Measurements from ENCODE around the gene CRK.

CRK gene

DNA sequence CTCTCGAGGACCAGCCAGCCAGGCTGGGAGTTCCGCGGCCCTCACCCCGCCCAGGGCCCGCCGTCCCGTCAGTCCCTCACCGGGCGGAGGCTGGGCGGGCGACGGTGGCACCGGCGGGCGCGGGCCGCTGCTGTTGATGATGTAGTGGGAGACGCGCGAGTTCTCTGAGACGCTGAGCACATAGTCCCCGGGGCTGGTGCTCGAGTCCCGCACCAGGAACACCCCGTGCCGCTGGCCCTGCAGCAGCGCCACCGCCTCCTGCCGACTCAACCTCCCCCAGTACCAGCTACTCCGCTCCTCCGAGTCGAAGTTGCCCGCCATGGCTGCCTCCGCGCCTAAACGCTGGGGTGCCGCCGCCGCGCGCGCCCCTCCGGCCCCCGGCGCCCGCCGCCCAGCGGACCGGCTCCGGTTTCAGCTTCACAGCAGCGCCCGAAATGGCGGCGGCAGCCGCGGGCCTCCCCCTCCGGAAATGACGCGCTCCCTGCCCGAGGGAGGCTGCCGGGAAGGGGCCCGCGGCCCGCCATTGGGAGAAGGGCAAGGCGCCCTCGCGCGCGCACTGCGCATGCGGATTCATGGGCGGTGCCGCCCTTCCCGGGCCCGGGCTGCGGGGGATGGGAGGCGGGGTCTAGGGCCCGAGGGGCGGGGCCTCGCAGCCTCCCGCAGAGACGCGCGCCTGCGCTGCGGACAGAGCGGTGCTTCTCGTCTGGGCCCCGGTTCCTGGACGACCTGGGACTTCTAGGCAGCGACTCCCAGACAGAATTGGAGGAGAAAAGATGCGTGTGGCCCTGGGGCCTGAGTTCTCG lies at the start of gene CRK:
Gene CRK (minus strand): TSS at position 436 of the 803 bp plus-strand sequence. CDS start 115 bp downstream, at position 321.
- peak; percentile 98 for DNase-seq

DNA sequence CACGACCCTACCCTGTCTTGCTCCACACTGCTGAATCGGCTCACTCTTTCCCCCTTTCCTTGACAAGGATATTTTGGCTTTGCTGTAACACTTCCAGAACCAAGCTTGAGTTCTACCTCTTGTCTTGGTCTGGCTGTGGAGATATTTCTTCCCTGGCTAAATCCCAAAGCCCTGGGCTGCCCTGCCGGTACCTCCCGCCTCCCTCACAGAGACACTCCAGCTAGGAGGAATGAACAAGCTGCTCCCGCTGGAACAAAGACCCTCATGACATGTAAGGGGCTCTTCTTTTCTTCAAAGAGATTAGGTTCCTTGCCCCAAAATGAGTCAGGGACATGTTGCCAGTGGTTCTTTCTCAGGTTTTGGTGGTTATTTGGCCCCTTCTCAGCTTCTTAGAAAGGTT lies 49.6 kb upstream of the CRK start:
- no peak for DNase-seq

DNA sequence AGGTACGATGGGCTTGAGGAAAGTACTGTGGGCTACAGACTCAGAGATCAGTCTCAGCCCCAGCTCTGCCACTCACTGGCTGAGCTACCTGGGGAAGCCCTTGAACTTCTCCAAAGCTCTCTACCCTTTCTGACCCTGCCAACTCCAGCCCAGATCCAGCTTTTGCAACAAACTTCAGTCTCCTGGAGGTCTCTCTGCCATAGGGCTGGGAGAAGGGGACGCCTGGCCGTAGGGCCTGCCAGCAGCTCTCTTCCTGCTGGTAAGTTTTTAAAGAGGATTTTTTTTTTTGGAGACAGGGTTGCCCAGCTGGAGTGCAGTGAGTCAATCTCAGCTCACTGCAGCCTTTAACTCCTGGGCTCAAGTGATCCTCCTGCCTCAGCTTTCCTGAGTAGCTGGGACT lies 48.8 kb upstream of the CRK start:
- no peak for DNase-seq

DNA sequence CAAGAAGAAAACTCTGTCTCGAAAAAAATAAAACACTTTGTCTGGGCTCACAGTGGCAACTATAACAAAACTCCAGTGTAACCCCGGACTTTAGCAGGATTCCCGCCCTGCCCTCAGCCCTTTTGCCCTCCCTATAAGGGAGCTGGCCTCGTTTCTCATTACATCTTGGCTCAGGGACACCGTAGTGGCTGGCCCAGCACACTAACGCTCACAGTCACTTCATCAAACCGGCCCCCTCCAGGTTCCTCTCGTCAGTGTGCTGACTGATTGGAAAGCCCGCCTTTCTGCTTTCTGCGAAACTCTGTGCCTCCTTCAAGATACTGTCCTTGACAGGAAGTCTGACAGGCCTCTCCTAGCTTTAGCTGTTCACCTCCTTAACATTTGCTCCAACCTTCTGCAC lies 47.7 kb upstream of the CRK start:
- DNase-seq = no peak

DNA sequence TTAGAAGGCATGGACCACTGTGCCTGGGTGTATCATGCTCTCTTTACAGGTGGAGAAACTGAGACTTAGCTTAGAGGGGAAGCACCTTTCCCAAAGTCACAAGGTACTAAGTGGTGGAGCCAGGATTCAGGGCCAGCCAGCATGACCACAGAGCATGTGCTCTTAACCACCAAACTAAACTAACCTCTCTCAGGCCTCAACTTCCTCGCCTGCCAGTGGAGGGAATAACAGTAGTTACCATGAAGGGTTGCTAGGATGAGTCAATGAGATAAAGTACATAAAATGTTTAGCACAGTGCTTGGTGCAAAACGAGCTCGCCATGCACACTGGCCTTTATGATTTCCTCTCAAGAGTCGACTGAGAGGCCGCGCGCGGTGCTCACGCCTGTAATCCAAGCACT lies 42.8 kb upstream of the CRK start:
- DNase-seq = no peak

DNA sequence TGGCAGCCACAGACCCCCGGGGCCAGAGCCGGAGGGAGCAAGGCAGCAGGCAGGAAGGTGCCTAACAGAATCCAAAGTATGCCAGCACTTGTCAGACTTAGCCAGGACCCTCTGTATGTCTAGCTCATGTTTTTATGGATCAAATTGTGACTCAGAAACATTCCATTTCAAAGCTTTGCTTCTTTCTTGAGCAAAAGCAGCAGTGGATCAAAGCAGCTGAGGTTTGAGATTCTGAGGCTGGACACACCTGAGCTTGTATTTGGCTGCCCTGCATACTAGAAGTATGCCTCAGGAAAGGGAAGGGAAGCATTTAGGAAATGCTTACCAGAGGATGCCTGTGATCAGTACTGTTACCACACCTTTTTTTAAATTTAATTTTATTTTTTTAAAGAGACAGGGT lies 42.2 kb upstream of the CRK start:
- no peak for DNase-seq

DNA sequence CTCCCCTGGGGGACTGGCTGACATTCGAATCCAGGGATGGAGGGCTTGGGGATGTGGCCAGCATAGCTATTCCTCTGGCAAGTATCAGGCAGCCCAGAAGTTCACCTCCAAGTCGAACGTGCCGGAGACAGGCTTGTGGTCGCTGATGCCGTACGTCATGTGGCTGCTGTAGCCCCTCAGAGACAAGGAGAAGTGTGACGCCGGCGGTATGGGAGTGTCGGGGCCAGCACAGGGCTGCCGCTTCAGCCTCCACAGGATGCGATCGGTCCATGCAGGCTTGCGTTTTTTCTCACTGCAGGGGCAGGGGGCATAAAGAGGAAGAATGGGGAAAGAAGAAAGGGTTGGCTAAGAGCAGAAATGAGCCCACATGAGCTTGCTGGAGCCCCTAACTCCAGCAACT lies 41.8 kb upstream of the CRK start:
- no peak for DNase-seq

DNA sequence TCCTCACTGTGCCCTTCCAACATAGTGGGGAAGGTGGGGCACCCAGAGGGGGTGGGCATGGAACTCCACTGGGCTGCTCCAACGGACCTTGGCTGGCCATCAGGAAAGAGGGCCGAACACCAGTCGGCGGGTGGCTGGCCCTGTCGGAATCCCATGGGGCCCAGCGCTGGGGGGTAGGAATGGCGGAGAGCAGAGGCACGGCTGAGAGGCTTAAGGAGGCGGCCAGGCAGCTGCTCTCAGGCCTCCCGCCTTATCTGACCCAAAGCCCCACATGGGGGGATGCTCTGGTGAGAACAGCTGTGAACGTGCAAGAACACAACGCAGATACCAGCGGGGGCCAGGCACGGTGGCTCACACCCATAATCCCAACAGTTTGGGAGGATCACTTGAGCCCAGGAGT lies 40.8 kb upstream of the CRK start:
- DNase-seq = no peak

DNA sequence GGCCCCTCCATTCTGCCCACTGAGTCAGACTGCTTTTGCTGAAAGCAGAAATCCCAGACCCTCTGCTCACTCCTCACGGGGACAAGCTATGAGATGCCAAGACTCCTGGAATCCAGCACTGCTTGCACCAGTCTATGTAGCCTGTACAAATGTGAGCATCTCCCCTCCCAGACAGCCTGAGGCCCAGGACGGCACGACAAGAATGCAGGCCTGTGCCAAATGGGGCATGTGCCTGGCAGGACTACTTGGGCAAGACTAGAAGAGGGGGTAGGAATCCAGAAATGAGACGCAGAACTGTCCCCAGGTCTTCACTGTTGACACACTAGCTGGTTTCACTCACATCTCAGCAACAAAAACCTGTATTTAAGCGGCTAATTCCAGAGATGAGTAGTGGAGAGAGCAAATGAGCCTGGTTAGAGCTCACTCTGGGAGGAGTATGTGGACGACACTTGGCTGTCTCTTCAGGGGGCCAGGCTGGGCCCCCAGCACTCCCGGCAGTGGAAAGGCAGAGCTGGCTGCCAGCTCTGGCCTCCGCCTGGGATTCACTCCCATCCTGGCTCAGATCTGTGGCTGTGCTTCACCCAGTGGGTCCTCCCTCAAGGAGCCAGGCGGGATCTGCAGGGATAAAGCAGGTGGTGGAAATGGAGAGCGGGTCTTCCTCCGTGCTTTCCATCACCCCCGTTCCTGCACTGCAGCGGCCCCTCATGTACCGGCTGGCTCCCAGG lies 39.4 kb upstream of the CRK start:
- DNase-seq = no peak

DNA sequence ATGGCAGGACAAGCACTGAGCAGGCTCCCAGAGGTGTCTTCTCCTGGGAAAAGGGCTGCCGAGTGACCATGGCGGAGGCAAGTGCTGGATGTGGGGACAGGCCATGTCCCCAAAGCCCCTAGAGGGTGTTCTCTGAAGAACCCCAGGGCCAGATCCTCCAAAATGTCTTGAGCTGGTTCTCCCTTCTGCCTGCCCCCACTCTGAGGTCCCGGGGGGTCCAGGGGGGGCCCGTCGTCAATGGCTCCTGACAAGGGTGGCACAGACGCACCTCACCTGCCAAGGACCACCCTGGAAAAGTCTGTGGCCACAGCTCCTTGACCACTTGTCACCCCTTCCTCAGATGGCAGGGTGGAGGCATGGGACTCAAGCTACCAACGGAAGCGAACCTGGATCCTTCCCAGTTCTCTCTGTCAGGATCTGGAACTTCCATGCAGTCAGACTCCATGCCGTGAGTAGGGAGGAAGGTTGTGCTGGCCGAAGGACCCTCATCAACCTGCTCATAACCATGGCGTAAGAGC lies 38.8 kb upstream of the CRK start:
- DNase-seq = no peak

DNA sequence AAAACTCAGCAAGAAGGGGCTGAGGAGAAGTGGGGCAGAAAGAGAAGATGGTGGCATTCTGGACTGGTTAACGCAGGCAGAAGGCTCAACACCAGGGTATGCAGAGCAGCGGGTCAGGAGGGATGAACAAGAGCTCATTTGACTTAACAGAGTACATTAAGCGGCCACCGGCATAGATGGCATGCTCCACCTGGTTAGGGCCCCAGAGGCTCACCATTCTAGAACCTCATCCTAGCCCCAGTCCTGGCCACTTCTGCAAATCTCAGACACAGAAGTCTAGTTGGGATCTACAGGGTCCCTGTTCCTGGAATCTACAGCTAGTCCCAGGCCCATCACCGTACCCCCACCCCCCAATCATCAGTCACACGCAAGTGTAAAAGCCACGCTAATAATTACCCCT lies 38.2 kb upstream of the CRK start:
- no peak for DNase-seq

DNA sequence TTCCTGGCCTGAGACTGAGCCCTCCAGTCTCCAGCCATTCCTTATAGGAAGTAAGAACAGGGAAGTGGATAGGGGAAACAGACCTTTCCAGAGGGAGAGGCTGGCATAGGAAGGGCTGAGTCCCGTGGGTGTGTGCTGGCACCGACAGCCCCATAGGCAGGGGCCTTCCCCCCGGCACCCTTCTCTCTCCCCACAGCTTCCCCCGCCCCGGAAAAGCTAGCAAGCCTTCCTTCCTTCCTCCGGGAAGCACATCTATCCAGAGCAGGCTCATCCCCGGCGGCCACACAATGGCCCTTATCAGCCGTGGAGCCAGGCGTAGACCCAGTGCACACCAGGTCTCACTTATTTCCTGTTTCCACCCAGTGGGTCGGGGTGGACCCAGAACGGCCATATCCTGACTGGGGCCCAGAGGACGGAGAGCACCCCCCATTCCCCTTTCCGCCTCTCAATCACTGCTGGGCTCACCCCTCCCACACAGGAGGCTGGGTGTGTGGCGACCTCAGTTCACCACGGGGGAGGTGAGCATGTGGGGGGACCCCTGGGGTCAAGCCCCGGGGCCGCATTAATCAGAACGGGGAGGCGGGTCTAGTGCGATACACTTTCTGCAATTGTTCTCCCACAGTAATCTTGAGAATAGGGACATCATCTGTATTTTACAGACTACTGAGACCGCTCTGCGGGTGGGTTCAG lies 37.4 kb upstream of the CRK start:
- no peak for DNase-seq

DNA sequence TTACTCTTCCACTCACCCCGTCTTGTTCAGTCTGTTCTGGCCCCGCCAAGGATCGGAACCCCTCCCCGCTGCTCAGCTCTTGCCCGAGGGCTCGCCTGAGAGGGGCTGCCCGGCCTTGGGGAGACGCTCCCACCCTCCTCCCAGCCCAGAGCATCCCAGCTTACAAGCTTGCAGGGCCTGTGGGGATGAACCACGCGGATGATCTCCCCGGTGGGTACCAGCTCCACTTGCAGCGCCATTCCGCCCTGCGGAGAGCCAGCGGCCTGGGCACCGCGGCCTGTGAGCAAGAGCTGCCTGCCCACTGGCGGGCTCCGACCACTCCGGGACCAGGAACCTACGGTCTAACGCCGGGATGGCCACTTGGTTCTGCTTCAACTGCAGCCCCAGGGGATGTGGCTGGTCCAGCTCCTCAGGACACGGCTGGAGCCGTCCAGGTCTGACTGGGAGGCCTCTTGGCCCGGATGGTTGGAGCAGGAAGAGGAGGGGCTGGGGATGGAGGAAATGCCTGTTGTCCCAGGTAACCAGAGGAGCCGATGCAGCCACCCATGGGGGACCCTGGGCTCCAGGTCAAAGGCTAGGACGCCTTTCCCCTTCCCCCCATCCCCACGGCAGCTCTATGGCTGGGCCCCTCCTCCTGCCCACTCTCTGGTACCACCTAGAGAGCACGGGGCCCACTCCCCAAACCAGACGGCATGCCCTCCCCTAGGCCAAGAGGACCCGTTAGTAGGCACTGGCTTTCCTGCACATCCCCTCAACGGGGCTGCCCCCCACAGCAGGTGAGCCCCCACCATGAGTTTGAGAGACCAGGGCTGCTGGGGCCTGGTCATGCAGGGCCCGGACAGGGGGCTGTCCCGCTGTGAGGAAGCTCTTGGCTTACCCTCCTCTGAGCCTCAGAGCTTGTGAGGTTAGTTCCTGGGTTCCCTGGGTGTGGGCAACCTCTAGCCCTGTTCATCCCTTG lies 36.5 kb upstream of the CRK start, which contains the start of gene MYO1C:
Gene MYO1C (minus strand): TSS at position 438 of the 958 bp plus-strand sequence. CDS start 199 bp downstream, at position 239.
- DNase-seq = no peak

DNA sequence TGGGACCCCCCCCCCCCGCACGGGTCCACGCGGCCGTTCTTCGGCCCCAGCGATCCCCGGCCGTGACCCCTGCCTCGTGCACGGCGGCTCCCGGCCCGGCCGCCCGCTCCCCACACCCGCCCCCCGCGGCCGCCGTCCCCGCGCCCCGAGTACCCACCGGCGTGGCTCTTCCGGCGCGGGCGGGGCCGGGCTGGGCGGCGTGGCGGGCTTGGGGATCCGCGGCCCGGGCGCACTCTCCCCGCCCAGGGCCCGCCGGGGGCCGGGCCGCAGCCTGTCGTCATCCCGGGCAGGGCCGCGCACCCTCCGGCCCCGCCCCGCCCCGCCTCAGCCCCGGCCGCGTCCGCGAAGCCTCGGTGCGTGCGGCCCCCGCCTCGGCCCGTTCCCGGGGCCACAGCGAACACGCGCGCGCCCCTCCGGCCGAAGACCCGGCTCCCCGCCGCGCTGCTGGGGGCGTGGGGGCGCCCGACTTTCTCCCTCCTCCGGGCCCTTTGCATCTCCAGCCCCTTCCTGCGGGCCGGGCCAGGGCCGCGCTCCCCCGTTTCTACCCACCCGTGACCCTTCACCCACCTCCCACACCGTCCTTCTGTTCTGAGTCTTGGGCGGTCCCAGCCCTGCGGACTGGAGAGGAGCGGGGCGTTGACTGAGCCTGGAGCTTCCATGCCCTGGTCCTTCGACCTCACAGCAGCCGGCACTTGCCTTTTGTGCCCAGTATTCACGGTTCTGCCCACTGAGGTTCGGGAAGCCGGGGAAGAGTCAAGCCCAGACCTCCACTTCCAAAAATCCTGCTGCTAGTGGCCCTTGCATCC lies 35.6 kb upstream of the CRK start:
- peak; percentile 51 to 54 for DNase-seq

DNA sequence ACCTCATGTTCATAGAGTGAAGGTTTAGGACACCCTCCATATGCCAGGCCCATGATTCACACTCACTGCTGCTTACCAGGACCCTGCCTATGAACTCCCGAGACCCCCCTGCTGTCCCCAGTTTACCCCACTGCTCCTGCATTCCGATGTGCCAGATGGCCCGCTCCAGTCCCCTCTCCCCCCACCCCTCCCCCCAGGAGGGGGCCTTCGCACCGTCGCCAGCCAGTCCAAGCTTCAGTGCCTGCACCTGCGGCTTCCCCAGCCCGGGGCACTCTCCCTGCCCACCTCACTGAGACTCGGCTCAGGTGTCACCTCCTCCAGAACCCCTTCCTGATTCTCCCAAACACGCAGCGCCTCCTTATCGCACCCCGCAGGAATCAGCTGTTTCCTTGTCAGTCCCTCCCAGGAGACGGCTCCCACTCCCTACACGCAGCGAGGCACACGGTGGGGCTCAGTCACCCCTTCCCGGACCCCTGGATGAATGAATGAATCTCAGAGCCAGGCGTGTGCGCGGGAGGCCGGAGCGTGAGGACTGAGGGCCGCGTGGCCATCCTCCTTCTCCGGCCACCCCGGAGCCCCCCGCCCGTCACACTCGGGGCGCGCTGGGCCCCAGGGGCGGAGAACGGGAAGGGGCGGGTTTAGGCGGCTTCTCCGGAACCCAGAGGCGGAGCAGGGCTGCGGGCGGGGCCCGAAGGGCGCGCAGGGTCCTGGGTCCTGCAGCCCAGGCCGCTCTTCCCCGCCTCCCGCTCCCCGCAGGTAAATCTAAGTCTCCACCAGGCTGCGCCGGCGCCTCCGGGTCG lies 34.8 kb upstream of the CRK start:
- peak; percentile 62 to 65 for DNase-seq

DNA sequence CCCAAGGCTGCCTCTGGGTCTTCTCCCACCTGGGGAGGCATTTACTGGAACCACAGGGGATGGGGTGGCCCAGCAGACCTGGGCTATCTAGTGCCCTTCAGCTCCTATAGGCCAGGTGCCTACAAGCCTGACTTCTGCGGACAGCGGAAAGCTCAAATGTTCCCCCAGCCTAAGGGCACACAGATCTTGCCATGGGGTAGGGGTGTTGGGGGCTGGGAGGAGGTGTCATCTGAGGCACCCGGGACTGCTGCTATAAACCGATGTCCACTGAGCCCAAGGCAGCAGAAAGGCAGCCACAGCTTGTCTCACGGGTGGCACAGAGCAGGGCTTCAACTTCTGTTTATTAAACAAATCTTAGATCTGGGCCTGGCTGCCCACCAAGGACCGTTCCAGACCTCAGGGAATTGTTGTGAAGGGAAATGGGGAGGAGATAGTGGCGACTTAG lies 32.8 kb upstream of the CRK start:
- DNase-seq = no peak

DNA sequence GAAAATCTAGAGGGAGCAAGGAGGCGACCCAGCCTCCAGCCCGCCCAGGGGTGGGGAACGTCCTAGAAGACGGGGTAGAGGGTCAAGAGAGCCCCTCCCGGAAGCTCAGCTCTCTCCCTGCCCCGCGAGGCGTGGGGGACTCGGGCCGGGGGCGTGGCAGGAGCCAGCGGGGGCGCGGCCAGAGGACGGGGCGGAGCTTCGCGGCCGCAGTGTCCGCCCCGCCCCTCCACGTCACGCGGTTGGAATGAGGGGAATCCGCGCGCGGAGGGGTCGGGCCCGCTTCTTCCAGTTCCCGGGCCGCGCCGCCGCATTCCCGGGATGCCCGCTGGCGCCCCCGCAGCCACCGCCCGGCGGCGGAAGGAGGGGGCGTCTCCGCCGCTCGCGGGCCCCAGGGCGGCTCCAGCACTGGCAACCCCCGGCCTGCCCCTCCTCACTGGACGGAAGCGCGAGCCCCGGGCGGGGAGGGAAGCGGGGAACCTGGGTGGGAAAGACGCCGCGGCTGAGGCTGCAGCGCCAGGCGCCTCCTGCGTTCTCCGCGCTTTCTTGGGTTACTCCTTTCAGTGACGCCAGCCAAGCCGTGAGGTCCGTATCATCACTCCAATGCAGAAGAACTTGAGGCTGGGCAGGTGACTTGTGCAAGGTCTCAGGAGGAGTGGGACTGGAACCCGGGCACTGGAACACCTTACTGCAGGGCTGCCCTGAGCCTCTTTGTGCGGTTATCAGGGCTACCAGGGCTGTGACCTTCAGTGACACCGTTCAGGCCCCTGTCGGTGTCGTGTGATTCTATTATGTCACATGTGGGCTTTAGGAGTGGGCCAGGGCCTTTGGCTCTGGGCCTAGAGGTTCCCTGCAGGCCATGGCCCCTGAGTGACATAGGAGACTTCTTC lies 32.1 kb upstream of the CRK start:
- peak; percentile 71 to 75 for DNase-seq

DNA sequence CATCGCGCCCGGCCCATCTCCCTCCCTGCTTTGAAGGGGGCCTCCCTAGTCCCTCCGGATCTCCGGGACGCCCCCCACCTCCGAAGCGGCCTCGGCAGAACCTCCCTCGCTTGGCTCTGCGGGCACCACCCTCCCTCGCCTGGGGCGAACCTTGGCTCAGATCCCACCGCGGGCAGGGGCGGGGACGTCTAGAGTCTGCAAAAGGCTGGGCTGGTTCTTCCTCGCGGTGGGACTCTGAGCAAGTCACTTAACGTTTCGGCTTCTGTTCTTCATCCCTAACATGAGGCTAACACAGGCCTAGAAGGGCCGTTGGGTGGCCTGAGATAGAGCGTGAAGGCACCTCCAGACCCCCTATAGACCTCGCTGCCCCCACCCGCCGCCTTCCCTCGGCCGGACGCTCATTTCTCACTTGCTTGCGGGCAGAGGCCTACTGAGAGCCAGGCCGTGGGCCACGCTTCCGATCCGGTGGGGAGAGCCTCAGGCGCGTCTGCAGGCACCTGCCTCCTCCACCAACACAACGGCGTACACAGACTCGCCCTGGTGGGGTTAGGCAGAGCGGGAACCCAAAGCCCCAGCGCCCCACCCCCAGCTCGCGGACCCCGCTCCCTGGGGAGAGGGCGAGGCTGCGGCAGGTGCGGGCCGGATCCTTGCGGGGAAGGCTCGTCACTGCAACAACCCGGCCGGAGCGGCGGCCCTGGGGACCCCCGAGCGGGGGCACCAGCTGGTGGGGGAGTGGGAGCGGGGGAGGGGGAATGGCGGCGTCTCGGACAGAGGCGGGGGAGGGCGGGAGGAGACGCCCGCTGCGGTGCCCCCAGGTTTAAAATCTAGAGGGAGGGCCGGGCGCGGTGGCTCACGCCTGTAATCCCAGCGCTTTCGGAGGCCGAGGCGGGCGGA lies 31.0 kb upstream of the CRK start:
- DNase-seq = peak; percentile 77 to 78
